ENCODE results near the gene CACNA2D3. TPM values are rescaled to one million over a fixed set of nuclear protein-coding genes. Genes with fewer than 3 reads are reported as not detected.

Gene CACNA2D3
- total RNA-seq, 1 donor from 2014 or later, result 0.17 TPM

- H3K4me3 ChIP-seq (ENCODE audit: low read depth, low read length), result no peak overlapping the region
- TF ChIP-seq, protein P1, sequence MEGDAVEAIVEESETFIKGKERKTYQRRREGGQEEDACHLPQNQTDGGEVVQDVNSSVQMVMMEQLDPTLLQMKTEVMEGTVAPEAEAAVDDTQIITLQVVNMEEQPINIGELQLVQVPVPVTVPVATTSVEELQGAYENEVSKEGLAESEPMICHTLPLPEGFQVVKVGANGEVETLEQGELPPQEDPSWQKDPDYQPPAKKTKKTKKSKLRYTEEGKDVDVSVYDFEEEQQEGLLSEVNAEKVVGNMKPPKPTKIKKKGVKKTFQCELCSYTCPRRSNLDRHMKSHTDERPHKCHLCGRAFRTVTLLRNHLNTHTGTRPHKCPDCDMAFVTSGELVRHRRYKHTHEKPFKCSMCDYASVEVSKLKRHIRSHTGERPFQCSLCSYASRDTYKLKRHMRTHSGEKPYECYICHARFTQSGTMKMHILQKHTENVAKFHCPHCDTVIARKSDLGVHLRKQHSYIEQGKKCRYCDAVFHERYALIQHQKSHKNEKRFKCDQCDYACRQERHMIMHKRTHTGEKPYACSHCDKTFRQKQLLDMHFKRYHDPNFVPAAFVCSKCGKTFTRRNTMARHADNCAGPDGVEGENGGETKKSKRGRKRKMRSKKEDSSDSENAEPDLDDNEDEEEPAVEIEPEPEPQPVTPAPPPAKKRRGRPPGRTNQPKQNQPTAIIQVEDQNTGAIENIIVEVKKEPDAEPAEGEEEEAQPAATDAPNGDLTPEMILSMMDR (IDR thresholded peaks at IDR 0.05; ENCODE audit: insufficient read depth, low read length, poor library complexity, severe bottlenecking), result no peak
- no peaks in the 10 kb centered on the region for H3K36me3 ChIP-seq (ENCODE audit: control insufficient read depth, insufficient read depth, low read length)
- DNase-seq (ENCODE audit: low read depth), result no peak
- H3K27me3 ChIP-seq (ENCODE audit: control insufficient read depth, insufficient read depth, low read length), result no peaks in the 10 kb centered on the region
Measured at GRCh38 chr3:54591157-54591556, 468.8 kb downstream of the CACNA2D3 start.

DNA sequence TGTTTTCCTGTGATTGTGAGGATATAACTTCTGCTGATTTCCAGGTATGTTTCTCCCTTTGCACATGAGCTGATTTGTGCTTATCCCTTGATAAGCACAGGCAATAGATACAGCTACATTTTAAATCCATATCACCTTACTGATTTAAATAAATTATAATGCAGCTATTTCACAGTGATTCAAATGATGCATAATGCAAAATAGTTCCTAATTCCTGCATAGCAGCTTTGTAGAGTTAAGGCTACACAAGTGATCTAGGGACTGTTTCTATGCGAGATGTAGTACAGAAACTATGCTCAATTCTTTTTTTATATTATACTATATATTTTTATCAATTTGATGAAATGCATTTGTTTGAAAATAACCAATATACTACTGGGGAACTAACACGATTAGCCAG, 471.3 kb downstream of the CACNA2D3 start:
- Histone ChIP-seq H3K36me3 (ENCODE audit: control insufficient read depth, insufficient read depth, low read length) (no peaks in the 10 kb centered on the region), H3K27me3 (ENCODE audit: control insufficient read depth, insufficient read depth, low read length) (no peaks in the 10 kb centered on the region), H3K4me3 (ENCODE audit: low read depth, low read length) (no peak overlapping the region)
- TF ChIP-seq, protein P1 (IDR thresholded peaks at IDR 0.05; ENCODE audit: insufficient read depth, low read length, poor library complexity, severe bottlenecking), result no peak
- DNase-seq (ENCODE audit: low read depth), result no peak

DNA sequence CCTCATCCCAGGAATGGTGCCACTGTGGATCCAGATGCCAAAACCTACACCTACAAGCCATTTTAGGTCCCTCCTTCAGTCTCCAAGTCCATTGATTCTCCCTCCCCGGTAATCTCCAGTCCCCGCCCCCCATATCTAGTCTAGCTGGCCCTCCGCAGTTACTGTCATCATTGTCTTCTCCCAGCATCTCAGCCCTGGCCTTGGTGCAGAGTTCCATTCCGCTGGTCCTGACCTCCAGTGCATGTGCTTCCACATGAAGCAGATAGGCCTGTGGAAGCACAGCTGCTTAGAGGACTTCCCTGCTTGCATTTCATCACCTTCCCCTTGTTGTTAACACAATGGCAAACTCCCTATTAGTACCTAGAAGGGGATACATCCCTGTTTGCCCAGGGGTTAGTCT, 473.7 kb downstream of the CACNA2D3 start:
- TF ChIP-seq, protein P1 (IDR thresholded peaks at IDR 0.05; ENCODE audit: insufficient read depth, low read length, poor library complexity, severe bottlenecking), result no peak
- Histone ChIP-seq H3K4me3 (ENCODE audit: low read depth, low read length) (no peak overlapping the region), H3K27me3 (ENCODE audit: control insufficient read depth, insufficient read depth, low read length) (peaks cover 2% of the 10 kb centered on the region), H3K36me3 (ENCODE audit: control insufficient read depth, insufficient read depth, low read length) (no peaks in the 10 kb centered on the region)
- DNase-seq (ENCODE audit: low read depth), result no peak

- Histone ChIP-seq H3K27me3 (ENCODE audit: control insufficient read depth, insufficient read depth, low read length) (peaks cover 2% of the 10 kb centered on the region), H3K4me3 (ENCODE audit: low read depth, low read length) (no peak overlapping the region), H3K36me3 (ENCODE audit: control insufficient read depth, insufficient read depth, low read length) (no peaks in the 10 kb centered on the region)
- DNase-seq (ENCODE audit: low read depth), result no peak
- TF ChIP-seq, protein P1 (IDR thresholded peaks at IDR 0.05; ENCODE audit: insufficient read depth, low read length, poor library complexity, severe bottlenecking), result no peak
Measured at GRCh38 chr3:54599716-54600115, 477.4 kb downstream of the CACNA2D3 start.

DNA sequence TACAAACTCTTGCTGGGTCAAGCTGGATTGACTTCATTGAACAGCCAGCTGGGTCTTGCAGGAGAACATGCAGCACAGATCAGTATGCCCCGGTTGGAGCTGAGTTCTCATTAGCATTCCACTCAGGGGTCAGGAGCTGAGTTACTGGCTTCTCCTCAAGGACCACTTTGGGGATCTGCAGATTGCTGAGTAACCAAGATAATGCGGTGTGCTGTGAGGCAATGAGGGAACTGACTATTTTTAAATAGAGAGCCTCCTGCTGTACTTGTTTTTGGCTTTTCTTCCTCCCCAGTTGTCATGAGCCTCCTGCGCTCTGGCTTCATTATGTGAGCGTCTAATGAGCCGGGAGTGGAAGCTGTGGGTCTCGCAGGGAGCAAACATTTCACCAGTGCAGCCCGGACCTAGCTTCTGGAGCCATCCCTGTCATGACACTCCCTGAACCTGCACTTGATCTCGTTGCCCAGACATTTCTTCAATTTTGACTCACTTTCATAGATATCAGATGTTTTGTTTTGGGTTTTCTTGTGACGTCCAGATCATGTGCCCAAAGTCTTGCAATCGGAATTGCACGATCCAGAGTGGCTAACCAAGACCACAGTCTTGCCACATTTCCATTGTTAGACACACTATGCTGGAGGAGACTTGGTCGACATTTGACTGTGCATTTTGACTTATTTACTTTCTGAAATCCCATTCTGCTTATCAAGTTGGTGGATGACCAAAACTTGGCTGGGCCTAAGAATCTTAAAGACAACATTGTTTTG, 478.3 kb downstream of the CACNA2D3 start:
- no peak overlapping the region for H3K4me3 ChIP-seq (ENCODE audit: low read depth, low read length)
- H3K27me3 ChIP-seq (ENCODE audit: control insufficient read depth, insufficient read depth, low read length), result peaks cover 2% of the 10 kb centered on the region
- H3K36me3 ChIP-seq (ENCODE audit: control insufficient read depth, insufficient read depth, low read length), result no peaks in the 10 kb centered on the region
- no peak for DNase-seq (ENCODE audit: low read depth)
- TF ChIP-seq, protein P1 (IDR thresholded peaks at IDR 0.05; ENCODE audit: insufficient read depth, low read length, poor library complexity, severe bottlenecking), result no peak

GRCh38 chr3:54604495-54604894, 482.1 kb downstream of the CACNA2D3 start:
- no peak overlapping the region for H3K4me3 ChIP-seq (ENCODE audit: low read depth, low read length)
- no peaks in the 10 kb centered on the region for H3K36me3 ChIP-seq (ENCODE audit: control insufficient read depth, insufficient read depth, low read length)
- TF ChIP-seq, protein P1 (IDR thresholded peaks at IDR 0.05; ENCODE audit: insufficient read depth, low read length, poor library complexity, severe bottlenecking), result no peak
- no peaks in the 10 kb centered on the region for H3K27me3 ChIP-seq (ENCODE audit: control insufficient read depth, insufficient read depth, low read length)
- DNase-seq (ENCODE audit: low read depth), result no peak
